HG02798 (cell line): ENCODE data around the gene AIMP1.
A peak's percentile ranks its signal among the peaks of the same experiment; 100 is the strongest.

Experiments used
- ATAC-seq: cut with Tn5 transposase; IDR thresholded peaks from one replicate; pipeline ENCODE4 v1.9.1; 2021; ENCODE audit warnings: mild to moderate bottlenecking; ENCODE audit not compliant: unreplicated experiment, poor library complexity

AIMP1 gene

DNA sequence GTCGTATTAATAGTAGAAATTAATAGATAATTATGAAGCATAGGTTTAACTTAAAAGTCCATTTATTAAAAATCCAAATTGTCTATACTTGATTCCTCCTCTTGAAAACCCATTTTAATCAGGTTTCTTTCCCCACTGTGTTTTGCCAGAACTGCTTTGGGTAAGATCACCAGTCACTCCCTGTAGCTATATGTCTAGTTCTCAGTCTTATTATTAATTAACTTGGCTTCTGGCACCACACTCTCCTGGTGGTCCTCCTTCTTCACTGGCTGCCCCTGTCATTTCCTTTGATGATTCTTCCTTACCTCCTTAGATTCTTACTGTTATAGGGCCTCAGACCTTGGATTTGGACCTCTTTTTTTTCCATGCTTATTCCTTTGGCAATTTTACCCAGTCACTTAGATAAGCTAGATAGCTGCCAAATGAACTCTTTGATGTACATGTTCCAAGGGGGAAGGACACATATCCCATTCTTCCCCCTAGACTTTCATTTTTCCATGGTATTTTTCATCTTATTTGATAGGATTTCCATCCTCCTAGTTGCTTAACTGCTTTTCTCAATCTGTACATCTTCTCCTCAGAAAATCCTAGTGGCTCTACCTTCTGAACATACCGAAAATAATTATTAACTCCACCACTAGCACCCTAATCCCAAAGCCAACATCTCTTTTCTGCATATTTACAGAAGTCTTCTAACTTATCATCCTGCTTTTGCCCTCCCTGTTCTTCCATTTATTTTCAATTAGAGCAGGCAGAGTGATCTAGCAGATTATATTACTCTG, 27.7 kb downstream of the AIMP1 start:
- no peak for ATAC-seq

GRCh38 chr4:106344647-106344970, 28.3 kb downstream of the AIMP1 start:
- ATAC-seq: no peak

DNA sequence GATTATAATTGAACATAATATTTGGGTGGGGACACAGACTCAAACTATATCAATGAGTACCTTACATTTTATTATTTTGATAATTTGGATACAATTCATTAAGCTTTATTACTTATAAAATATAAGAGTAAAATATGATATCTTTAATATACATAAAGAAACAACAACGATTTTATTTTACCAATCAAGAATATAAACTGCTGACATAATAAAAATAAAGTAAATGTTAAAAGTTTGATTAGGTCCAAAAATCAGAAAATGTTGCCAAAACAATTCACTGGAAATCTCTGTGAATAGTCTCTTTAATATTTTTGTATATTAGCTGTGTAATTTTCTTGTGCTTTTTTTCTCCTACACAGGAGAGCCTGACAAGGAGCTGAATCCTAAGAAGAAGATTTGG, 30.8 kb downstream of the AIMP1 start:
- ATAC-seq: no peak

DNA sequence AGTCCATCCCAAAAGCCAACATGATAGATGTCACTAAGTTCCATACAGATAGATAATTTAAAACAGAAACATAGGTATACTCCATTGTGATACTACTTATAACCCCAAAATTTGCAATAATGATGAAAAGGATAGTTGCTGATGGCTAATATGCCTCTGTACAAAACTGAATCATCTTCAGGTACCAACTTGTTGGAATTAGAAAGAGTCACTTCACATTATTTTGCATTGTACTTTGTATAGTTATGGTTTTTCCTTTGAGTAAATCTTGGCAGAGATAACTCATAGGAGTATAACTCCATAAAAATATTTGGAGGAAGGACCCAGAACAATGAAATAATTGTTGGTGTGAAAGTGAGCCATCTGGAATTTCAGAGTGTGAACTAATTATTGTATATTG, 34.7 kb downstream of the AIMP1 start:
- no peak for ATAC-seq

DNA sequence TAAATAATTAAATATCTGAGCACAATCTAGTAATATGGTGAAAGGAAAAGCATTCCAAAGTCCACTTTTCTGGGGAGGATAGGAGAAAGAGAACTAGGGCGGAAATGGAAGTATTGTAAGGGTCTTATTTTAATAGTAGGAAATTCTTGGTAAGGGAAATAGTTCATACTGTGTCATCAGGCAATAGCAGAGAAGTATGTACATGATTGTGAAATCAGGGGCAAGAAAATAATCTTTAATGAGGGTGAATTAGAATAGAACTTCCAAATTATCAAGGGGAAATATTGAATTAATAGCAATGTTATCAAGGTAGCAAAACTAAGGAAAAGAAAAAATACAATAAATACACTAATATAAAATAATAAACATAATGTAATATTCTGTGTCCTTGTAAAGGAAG, 37.4 kb downstream of the AIMP1 start:
- ATAC-seq: no peak

GRCh38 chr4:106355193-106355592, 38.8 kb downstream of the AIMP1 start:
- no peak for ATAC-seq

GRCh38 chr4:106358899-106359298, 42.5 kb downstream of the AIMP1 start:
- no peak for ATAC-seq

DNA sequence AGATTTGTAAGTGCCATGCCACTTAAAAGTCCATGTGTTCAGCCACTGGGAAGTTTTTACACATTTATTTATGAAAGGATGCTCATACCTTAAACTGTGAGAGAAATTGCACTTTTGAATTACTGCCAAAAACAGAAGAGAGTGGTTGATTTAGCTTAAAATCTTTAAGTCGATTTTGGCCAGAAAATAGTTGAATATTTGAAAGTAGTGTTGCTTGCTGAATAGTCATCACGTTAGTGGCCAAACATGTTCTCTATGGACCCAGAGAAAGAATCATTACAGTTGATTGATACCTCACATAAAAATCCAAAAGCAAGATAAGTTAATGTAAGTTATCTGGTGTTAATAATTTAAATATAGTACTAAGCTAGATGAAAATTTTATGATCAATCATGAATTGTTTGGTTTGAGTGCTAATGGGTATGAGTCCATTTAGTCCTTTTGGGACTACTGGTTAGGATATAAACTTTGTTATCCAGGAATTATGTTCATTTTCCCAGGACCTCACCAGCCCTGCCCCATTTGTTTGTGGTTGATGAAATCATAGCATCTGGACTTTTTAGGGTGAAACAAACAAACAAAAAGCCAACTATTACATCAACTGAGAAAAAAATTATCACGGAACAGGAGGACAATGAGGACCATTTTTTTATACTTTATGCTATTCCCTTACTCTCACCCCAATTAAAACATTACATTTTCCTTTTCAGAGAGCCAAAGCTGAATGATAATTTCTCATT, 45.9 kb downstream of the AIMP1 start:
- no peak for ATAC-seq

GRCh38 chr4:106364282-106364681, 47.9 kb downstream of the AIMP1 start:
- no peak for ATAC-seq

GRCh38 chr4:106365613-106366012, 49.3 kb downstream of the AIMP1 start:
- ATAC-seq: no peak

DNA sequence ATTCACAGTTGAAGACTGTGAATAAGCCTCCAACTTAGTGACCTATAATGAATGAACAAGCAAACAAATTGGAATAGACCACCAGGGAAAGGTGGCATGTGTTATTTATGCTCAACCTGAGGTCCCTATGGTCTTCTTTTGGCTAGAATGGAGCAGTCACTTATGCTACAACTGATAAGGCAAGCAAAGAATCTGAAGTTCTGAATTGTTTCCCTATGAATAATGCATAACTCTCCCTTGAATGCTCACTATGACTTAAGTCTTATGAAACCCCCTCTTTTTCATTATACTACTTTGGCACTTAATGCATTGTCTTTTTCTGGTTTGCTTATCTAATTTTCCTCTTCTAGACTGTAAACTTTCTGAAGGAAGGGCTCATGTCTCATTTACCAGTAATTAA, 49.7 kb downstream of the AIMP1 start:
- no peak for ATAC-seq

- ATAC-seq: no peak
These were observed 50.7 kb downstream of the AIMP1 start for GRCh38 chr4:106367072-106367471.

DNA sequence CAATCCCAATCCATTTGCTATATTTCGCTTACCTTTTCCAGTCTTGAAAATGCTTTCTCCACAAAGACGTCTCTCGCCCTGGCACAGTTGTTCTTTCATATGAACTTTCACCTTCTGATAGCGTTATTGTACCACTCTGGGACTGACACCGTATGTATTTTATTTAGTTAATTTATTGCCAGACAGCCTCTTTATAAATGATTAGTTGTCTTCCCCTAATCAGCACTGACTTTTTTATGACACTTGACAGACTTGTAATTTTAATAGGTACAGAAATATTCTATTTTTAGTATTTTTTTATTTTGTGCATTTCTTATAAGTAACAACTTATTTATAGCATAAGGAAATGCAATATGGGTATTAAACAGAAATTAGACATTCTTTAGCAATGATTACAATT, 52.3 kb downstream of the AIMP1 start, which contains the start of gene GIMD1:
Gene GIMD1 (minus strand): TSS at position 101 of the 400 bp plus-strand sequence. CDS start 1,343 bp downstream, outside the sequence.
- ATAC-seq: no peak

DNA sequence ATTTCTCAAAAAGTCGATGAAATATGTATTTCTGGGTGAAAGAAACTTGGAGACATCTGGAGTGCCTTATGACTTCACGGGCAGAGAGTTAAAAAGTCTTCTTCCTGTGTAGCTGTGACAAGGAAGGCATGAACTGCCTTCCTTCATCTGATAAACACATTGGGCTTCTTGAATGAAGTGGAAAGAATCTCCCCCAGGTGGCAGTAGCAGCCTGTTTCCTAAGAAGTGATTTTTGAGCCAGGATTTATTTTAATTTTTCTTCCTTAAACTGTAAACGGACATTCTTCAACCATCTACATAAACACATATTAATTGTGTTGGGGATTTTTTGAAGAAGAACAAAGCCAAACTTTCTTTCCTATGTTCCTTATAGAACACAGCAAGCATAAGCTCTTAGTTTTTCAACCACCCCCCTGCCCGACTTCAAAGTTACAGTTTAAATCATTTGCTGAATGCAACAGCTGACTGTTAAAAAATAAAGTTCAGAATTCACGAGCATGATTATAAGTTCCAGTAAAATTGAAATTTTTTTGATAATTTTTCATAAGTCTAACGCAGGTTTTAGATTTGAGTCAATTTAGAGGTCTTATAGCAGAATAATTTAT, 53.2 kb downstream of the AIMP1 start:
- peak; percentile 72 for ATAC-seq

DNA sequence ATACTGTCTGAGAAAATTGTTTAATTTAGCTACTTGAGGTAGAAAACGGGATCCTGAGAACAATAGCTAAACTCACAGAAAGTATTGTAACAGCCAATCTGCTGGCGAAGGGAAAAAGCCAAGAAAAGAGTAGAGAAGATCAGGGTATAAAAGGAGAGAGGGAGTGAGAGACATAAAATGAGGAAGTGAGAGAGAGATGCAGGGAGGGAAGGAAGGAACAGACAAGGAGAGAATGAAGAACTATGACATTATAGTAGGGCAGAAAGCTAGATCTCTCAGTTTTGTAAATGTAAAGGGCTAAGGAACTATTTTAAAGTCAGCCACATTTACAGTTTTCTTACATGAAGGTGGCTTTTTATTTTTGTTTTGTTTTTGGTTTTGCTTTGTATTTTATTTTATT, 53.9 kb downstream of the AIMP1 start:
- no peak for ATAC-seq

- ATAC-seq: no peak
These were observed 54.8 kb downstream of the AIMP1 start for GRCh38 chr4:106371161-106371560.

DNA sequence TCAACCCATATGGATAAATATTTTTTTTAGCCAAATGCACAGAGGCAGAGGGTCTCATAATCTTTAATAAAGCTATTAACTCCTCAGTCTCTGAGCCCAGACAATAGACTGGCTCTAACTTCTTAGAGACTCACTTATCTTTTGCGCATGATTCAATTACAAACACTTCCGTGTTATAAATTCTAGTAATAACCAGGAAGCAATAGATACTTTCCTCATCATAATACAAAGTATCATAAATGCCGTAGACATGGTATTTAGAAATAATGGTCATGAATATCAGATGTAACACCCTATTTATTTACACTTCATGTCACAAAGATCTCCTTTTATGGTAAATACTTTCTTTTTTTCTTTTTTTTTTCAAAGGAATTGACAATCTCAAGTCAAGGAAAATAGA, 56.7 kb downstream of the AIMP1 start:
- ATAC-seq: no peak

DNA sequence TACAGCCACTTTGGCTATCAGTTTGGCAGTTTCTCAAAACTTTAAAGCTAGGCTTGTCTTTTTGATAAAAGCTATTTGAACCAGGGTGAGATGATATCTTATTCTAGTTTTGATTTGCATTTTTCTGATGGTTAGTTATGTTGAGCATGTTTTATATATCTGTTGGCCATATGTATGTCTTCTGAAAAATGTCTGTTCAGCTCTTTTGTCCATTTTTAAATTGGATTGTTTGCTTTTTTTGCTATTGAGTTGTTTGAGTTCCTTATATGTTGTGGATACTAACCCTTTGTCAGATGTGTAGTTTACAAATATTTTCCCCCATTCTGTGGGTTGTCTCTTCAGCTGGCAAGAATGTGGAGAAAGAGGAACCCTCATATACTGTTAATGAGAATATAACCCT, 63.8 kb downstream of the AIMP1 start:
- ATAC-seq: no peak

DNA sequence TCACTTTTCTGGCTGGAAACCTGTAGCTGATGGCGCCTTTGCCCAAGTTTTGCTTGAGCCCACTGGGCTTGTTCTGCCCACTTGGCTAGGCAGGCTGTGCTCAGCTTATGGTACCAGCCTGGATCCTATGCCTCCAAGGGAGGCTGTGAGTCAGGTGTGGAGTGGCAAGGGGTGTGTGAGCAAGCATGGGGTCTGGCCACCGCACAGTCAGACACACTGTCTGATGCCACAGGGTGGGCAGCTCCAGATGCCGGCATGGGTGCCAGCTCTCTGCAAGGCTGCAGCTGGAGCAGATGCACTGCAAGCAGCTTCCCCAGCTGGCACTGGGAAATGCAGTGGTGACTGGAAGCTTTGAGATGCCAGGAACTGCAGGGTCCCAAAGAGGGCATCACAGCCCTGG, 68.5 kb downstream of the AIMP1 start:
- ATAC-seq: no peak

DNA sequence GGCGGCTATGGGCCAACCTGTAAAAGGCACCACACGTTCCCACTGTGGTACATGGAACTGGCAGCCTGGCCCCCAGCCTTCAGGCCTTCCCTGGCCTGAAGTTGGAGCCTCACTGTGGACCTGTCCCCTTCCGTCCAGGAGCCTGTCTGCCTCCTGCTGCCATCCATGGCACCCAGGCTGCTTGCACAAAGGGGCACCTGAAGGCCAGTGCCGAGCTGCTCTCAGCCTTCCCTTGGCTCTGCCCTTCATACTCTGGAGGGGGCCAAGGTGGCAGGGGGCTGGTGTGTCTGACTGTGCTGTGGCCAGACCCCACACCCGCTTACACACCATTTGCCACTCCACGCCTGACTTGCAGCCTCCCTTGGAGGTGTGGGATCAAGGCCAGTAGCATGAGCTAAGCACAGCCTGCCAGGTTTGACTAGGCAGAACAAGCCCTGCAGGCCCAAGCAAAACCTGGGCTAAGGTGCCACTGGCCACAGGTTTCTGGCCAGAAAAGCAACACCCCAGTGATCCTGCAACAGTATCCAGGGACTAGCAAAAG, 69.6 kb downstream of the AIMP1 start:
- no peak for ATAC-seq

GRCh38 chr4:106395582-106395981, 79.2 kb downstream of the AIMP1 start:
- ATAC-seq: no peak
